Globus pallidus (tissue), 1 donor: ENCODE data around the gene ZC3H11A.
"Not testable (repeated sequence)": the region's sequence is repeated elsewhere in the genome, so short reads cannot be mapped to it uniquely, and the experiment has no call there.

Experiments used
- DNase-seq: peaks from one replicate; pipeline ENCODE4 v3.0.0-alpha.2; 2015; ENCODE audit warnings: low spot score

Gene ZC3H11A

DNA sequence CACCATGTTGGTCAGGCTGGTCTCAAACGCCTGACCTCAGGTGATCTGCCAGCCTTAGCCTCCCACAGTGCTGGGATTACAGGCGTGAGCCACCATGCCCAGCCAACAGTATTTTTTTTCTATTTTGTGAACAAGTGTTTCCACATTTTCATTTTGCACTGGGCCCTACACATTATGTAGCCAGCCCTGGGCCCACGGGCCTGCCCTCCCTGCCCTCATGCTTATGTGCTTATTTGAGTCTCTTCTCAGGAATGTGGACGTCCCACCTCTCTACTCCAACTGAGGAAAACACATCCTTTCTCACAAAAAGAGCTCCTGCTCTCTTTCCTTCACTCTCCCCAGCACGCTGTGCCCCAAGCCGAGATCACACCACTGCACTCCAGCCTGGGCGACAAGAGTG lies 13.5 kb upstream of the ZC3H11A start:
- DNase-seq: no peak

- no peak for DNase-seq
Measured at GRCh38 chr1:203789966-203790365, 5.5 kb upstream of the ZC3H11A start.

- no peak for DNase-seq
Measured at GRCh38 chr1:203791498-203791897, 3.9 kb upstream of the ZC3H11A start.

- DNase-seq: no peak
Measured at GRCh38 chr1:203792486-203792885, 2.9 kb upstream of the ZC3H11A start.

GRCh38 chr1:203793561-203793960 lies 1.9 kb upstream of the ZC3H11A start:
- DNase-seq: not testable (repeated sequence)

- DNase-seq: no peak
Measured at GRCh38 chr1:203794764-203795440, 521 bp upstream of the ZC3H11A start.

GRCh38 chr1:203796236-203796605 lies 798 bp downstream of the ZC3H11A start:
- DNase-seq: no peak

DNA sequence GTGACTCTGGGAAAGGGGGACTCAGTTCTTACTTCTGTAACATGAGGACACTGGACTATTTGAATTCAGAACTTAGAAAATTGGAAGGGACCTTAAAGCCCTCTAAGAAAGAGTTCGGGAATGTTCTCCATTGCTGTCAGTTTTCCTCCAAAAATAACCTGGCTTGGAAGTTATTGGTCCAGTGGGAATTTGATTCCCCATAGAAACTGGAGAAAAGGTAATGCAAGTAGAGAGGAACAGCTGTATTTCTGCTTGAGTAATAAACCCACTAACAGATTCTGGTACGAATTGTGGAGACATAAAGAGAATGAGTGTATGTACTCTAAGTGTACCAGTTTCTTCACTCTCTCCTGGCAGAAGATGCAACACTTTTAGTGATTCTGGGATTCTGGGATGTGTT lies 1.8 kb downstream of the ZC3H11A start:
- DNase-seq: no peak

- DNase-seq: no peak
Measured at GRCh38 chr1:203797948-203798655, 2.7 kb downstream of the ZC3H11A start.

GRCh38 chr1:203799157-203799556 lies 3.7 kb downstream of the ZC3H11A start:
- no peak for DNase-seq

- DNase-seq: no peak
Measured at GRCh38 chr1:203799971-203800370, 4.5 kb downstream of the ZC3H11A start.

GRCh38 chr1:203805689-203806088 lies 10.3 kb downstream of the ZC3H11A start:
- DNase-seq: no peak

DNA sequence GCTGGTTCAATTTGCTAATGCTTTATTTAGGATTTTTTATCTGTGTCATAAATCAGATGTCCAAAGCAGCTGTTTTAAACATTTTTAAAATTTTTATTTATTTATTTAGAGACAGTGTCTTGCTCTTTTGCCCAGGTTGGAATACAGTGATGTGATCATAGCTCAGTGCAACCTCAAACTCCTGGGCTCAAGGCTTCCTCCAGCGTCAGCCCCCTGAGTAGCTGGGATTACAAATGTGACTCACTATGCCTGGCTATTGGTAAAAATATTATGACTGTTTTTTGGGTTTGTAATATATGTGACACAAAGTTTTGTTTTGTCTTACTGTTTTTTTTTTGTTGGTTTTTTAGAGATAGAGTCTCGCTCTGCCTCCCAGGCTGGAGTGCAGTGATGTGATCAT lies 11.8 kb downstream of the ZC3H11A start:
- no peak for DNase-seq

DNA sequence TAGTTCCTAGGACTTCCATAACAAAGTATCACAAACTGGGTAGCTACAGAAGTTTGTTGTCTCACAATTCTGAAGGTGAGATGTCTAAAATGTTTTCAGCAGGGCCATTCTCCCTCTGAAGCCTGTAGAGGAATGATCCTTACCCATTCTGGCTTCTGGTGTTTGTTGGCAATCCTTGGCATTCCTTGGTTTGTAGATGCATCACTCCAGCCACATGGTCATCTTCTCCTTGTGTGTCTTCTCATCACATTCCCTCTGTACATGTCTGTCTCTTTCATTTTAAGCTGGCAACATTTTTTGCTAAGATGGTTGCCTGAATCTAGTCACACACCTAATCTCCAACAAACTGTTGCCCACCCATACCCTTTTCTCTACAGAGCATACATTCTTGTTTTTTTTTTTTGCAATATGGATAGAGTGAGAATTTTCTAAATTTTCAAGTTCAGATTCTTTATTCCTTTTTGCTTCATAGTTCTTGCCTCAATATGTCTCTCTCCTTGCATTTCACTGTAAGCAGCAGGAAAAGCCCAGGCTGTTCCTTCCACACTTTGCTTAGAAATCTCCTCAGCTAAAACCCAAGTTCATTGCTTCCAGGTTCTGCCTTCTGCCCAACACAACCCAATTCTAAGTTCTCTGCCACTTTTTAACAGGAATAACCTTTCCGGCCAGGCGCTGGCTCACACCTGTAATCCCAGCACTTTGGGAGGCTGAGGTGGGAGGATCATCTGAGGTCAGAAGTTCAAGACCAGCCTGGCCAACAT lies 18.3 kb downstream of the ZC3H11A start:
- no peak for DNase-seq

DNA sequence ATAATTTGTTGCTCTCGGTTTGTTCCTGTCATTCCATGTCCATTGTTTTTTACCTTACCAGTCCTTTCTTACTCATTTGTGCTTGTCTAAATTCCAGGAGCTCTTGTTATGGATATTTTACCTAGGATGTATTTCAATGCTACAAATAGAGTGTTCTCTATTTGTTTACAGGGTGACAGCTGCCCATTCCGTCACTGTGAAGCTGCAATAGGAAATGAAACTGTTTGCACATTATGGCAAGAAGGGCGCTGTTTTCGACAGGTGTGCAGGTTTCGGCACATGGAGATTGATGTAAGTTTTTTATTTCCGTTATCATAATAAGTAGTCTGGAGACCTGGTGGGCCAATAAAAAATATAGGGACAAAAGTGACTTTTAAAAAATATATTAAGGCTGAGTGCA lies 23.0 kb downstream of the ZC3H11A start:
- no peak for DNase-seq

- DNase-seq: no peak
Measured at GRCh38 chr1:203823306-203823705, 27.9 kb downstream of the ZC3H11A start.

GRCh38 chr1:203826175-203826574 lies 30.8 kb downstream of the ZC3H11A start:
- no peak for DNase-seq

DNA sequence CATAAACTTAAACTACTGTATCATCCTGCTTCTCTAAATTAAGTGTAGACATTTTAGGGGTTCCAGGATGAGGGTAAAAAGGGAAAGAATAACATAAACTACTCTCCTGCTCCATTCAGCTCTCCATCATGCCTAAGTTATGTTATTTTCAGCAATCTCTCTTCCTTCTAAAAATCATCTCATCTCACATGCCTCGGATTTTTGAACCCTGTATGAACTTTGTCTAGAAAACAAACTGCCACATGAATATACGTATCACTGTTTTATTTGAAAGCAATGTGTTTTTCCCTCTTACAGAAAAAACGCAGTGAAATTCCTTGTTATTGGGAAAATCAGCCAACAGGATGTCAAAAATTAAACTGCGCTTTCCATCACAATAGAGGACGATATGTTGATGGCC lies 32.6 kb downstream of the ZC3H11A start:
- no peak for DNase-seq

- DNase-seq: no peak
Measured at GRCh38 chr1:203828503-203828902, 33.1 kb downstream of the ZC3H11A start.

- DNase-seq: peak; percentile 5
Measured at GRCh38 chr1:203829247-203829646, 33.8 kb downstream of the ZC3H11A start.

GRCh38 chr1:203835476-203835875 lies 40.1 kb downstream of the ZC3H11A start:
- no peak for DNase-seq

GRCh38 chr1:203839081-203839480 lies 43.7 kb downstream of the ZC3H11A start:
- DNase-seq: no peak

DNA sequence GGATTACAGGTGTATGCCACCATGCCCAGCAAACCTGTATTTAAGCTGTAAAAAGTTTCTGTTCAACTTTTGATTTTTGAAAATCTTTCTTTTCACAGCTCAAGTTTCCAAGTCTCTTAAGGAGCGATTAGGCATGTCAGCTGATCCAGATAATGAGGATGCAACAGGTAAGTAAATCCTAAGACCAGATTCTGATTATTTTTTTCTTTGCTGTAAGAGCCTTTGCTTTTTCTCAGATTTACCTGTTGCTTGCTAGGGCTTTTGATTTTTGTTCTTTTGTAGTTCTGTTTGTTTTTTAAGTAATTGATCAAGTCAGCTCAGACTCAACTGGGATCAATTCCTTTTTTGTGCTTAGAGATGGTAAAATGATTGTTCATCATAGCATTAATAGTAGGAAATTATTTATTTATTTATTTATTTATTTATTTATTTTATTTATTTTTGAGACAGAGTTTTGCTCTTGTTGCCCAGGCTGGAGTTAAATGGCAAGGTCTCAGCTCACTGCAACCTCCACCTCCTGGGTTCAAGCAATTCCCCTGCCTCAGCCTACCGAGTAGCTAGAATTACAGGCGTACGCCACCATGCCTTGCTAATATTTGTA lies 44.9 kb downstream of the ZC3H11A start:
- DNase-seq: no peak
